Activated naive CD8-positive, alpha-beta T cell treated with anti-CD3 and anti-CD28 coated beads, Interleukin-2, amount 10 ng/mL, durations not matched to agents 7 days and 5 days (primary cell): ENCODE results near the gene CCDC137. TPM values are rescaled to one million over a fixed set of nuclear protein-coding genes. Genes with fewer than 3 reads are reported as not detected.
A peak's percentile ranks its signal among the peaks of the same experiment; 100 is the strongest.
"Not testable (repeated sequence)": the region's sequence is repeated elsewhere in the genome, so short reads cannot be mapped to it uniquely, and the experiment has no call there.

Experiments
- ATAC-seq: fragments of 150-1000 bp; cut with Tn5 transposase; one replicate; pipeline ENCODE4 v1.10.0; 2021; ENCODE audit warnings: low read depth, moderate library complexity
- POLR2A ChIA-PET: fragments of 350-600 bp; sonication (Branson Sonifier 250); formaldehyde crosslinking; loops from one replicate; lab custom pipeline; 2021; ENCODE audit warnings: antibody characterized with exemption; lab: Charles Lee
- DNase-seq: peaks from one replicate; pipeline ENCODE4 v3.0.0; 2021
- H3K27ac Mint-ChIP-seq: one replicate; pipeline ENCODE4 v1.8.0; 2022; ENCODE audit warnings: mild to moderate bottlenecking, mixed read lengths
- H3K27me3 Mint-ChIP-seq: one replicate; pipeline ENCODE4 v1.8.0; 2022; ENCODE audit warnings: mild to moderate bottlenecking, moderate library complexity, mixed read lengths
- H3K36me3 Mint-ChIP-seq: one replicate; pipeline ENCODE4 v1.8.0; 2021; ENCODE audit warnings: mild to moderate bottlenecking, mixed read lengths
- H3K4me1 Mint-ChIP-seq: one replicate; pipeline ENCODE4 v1.8.0; 2021; ENCODE audit warnings: mixed read lengths
- H3K4me3 Mint-ChIP-seq: one replicate; pipeline ENCODE4 v1.8.0; 2022; ENCODE audit warnings: mild to moderate bottlenecking, moderate library complexity, mixed read lengths
- H3K9me3 Mint-ChIP-seq: one replicate; pipeline ENCODE4 v1.8.0; 2021; ENCODE audit warnings: mixed read lengths
- total RNA-seq, 2 experiments: library from RNA; stranded (reverse); gene quantifications; one replicate each; pipeline ENCODE4 v1.2.3, GENCODE V29; 2021

The CCDC137 gene
- total RNA-seq, 2 experiments from 2014 or later: 31.3 to 32.0 TPM

DNA sequence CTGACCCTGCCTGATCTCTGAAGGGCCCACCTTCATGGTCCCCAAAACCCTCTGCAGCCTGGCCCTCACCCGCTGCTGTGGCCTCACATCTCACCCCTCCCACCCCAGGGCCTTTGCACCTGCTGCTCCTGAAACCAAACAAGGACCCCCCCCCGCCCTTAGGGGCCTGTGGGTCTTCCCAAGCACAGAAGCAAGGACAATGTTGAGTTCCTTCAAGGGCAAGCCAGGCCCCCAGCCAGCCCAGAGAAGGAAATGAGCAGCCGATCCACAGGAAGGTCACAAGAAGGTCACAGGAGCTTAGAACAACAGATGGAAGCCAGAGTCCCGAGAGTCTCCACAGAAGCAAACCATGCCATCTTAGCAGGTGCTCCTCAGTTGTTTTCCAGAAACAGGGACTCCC is 9.7 kb upstream of the CCDC137 start:
- POLR2A ChIA-PET: interaction anchor here (2.2 kb wide), 1 partner anchor 9 kb away, joined by 14 read pairs; the partner anchor contains the start of genes CCDC137 and OXLD1
- Mint-ChIP-seq H3K36me3 (peaks cover 2% of the 10 kb centered on the region), H3K4me3 (peak overlapping the region; percentile 32)

DNA sequence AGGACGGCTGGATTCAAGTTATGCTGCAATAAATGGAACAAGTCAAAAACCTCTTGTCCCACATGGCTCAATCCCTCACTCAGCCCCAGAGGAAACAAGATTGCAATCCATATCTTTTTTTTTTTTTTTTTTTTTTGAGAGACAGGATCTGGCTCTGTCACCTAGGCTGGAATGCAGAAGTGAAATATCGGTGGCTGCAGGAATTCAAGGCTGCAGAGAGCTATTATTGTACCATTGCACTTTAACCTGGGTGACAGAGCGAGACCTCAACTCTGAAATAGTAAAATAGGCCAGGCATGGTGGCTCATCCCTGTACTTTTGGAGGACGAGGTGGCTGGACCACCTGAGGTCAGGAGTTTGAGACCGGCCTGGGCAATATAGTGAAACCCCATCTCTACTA is 7.5 kb upstream of the CCDC137 start:
- Mint-ChIP-seq H3K4me3 (no peak overlapping the region), H3K36me3 (no peaks in the 10 kb centered on the region), H3K27ac (no peak overlapping the region), H3K9me3 (no peaks in the 10 kb centered on the region), H3K27me3 (no peaks in the 10 kb centered on the region), H3K4me1 (peaks cover 19% of the 10 kb centered on the region)
- ATAC-seq: no peak
- DNase-seq: no peak
- POLR2A ChIA-PET: no interaction called here

More for the DNA sequence above, 9.7 kb upstream of the CCDC137 start:
- no peak for DNase-seq
- Mint-ChIP-seq H3K9me3 (no peaks in the 10 kb centered on the region), H3K4me1 (peaks cover 17% of the 10 kb centered on the region), H3K27ac (peak overlapping the region; percentile 64), H3K27me3 (no peaks in the 10 kb centered on the region)
- ATAC-seq: no peak

- ATAC-seq: no peak
- H3K36me3 Mint-ChIP-seq: peaks cover 3% of the 10 kb centered on the region
- H3K4me1 Mint-ChIP-seq: peaks cover 30% of the 10 kb centered on the region
- no peaks in the 10 kb centered on the region for H3K27me3 Mint-ChIP-seq
- H3K9me3 Mint-ChIP-seq: no peaks in the 10 kb centered on the region
- H3K4me3 Mint-ChIP-seq: no peak overlapping the region
- no peak for DNase-seq
- POLR2A ChIA-PET: interaction anchor here (0.6 to 1.0 kb wide), 3 partner anchors 14 to 152 kb away, joined by 3 read pairs; partner anchors contain the start of genes ARL16 and HGS
- no peak overlapping the region for H3K27ac Mint-ChIP-seq
Measured at GRCh38 chr17:81660441-81660840, 6.1 kb upstream of the CCDC137 start.

- no peak overlapping the region for H3K4me3 Mint-ChIP-seq
- no peaks in the 10 kb centered on the region for H3K27me3 Mint-ChIP-seq
- ATAC-seq: no peak
- no peaks in the 10 kb centered on the region for H3K9me3 Mint-ChIP-seq
- peaks cover 33% of the 10 kb centered on the region for H3K4me1 Mint-ChIP-seq
- no peak for DNase-seq
- H3K27ac Mint-ChIP-seq: peak overlapping the region; percentile 19
- POLR2A ChIA-PET: interaction anchor here (0.8 to 1.5 kb wide), 4 partner anchors 9 to 612 kb away, joined by 3 to 18 read pairs (median 4); partner anchors contain the start of genes MRPL12, NPLOC4 and TSPAN10
- H3K36me3 Mint-ChIP-seq: peaks cover 6% of the 10 kb centered on the region
Measured at GRCh38 chr17:81662002-81662401, 4.5 kb upstream of the CCDC137 start.

DNA sequence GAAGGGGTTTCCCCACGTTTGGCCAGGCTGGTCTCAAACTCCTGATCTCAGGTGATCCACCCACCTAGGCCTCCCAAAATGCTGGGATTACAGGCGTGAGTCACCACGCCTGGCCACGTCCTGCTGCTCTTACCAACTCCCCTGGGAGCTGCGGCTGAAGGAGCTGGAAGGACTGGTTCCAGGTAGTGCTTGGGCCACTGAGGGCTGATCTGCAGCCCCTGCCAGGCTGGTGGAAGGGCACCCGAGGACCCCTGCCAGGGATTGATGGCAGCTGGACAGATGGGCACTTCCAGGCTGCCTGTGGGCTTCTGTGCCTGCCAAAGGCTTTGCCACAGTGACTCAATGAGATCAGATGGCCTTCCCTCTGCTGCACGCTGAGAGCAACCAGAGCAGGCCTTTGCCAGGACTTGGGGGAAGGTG is 2.5 kb upstream of the CCDC137 start:
- H3K27ac Mint-ChIP-seq: peak overlapping the region; percentile 95
- no peaks in the 10 kb centered on the region for H3K9me3 Mint-ChIP-seq
- peaks cover 13% of the 10 kb centered on the region for H3K36me3 Mint-ChIP-seq
- POLR2A ChIA-PET: interaction anchor here (0.6 to 3.6 kb wide), 7 partner anchors 10 to 1050 kb away, joined by 3 to 45 read pairs (median 6); partner anchors contain the start of genes ARL16, HGS, NPLOC4 and TSPAN10
- no peak for ATAC-seq
- peaks cover 43% of the 10 kb centered on the region for H3K4me1 Mint-ChIP-seq
- H3K27me3 Mint-ChIP-seq: no peaks in the 10 kb centered on the region
- no peak for DNase-seq
- no peak overlapping the region for H3K4me3 Mint-ChIP-seq

GRCh38 chr17:81665205-81666091 is 1.1 kb upstream of the CCDC137 start:
- Mint-ChIP-seq H3K36me3 (peaks cover 15% of the 10 kb centered on the region), H3K27ac (peak overlapping the region; percentile 98), H3K9me3 (no peaks in the 10 kb centered on the region), H3K4me1 (peaks cover 43% of the 10 kb centered on the region), H3K4me3 (peak overlapping the region; percentile 90), H3K27me3 (no peaks in the 10 kb centered on the region)
- peak; percentile 27 for ATAC-seq
- POLR2A ChIA-PET: interaction anchor here (0.6 to 4.2 kb wide), 12 partner anchors 8 to 113 kb away, joined by 3 to 54 read pairs (median 6); partner anchors contain the start of genes ARL16, FAAP100, HGS and MRPL12
- DNase-seq: peak; percentile 64

DNA sequence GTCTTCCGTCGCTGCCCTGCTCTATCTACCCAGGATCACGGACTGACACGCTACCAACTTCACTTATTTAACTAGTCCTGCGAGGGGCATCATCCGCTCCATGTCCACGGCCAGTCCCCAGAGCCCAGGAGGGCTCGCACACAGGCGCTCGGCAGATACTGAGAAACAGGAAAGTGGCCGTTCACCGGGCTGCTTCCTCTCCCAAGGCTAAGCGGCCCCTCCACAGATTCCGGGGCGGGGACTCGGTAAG is 520 bp upstream of the CCDC137 start:
- H3K27ac Mint-ChIP-seq: peak overlapping the region; percentile 98
- H3K4me3 Mint-ChIP-seq: peak overlapping the region; percentile 90
- H3K36me3 Mint-ChIP-seq: peaks cover 15% of the 10 kb centered on the region
- POLR2A ChIA-PET: interaction anchor here (0.6 to 4.2 kb wide), 10 partner anchors 9 to 114 kb away, joined by 3 to 54 read pairs (median 9); partner anchors contain the start of genes ARL16, FAAP100, HGS and MRPL12
- no peaks in the 10 kb centered on the region for H3K9me3 Mint-ChIP-seq
- H3K27me3 Mint-ChIP-seq: no peaks in the 10 kb centered on the region
- peaks cover 43% of the 10 kb centered on the region for H3K4me1 Mint-ChIP-seq
- ATAC-seq: peak; percentile 32
- DNase-seq: no peak

GRCh38 chr17:81667754-81668153 is 1.2 kb downstream of the CCDC137 start:
- POLR2A ChIA-PET: interaction anchor here (0.7 to 4.2 kb wide), 4 partner anchors 16 to 35 kb away, joined by 4 to 54 read pairs (median 6); partner anchors contain the start of genes ARL16, HGS, MRPL12 and NPLOC4
- Mint-ChIP-seq H3K4me3 (peak overlapping the region; percentile 90), H3K27ac (peak overlapping the region; percentile 56), H3K36me3 (peaks cover 18% of the 10 kb centered on the region), H3K4me1 (peaks cover 37% of the 10 kb centered on the region), H3K27me3 (no peaks in the 10 kb centered on the region), H3K9me3 (no peaks in the 10 kb centered on the region)
- ATAC-seq (no peak), DNase-seq (no peak)

DNA sequence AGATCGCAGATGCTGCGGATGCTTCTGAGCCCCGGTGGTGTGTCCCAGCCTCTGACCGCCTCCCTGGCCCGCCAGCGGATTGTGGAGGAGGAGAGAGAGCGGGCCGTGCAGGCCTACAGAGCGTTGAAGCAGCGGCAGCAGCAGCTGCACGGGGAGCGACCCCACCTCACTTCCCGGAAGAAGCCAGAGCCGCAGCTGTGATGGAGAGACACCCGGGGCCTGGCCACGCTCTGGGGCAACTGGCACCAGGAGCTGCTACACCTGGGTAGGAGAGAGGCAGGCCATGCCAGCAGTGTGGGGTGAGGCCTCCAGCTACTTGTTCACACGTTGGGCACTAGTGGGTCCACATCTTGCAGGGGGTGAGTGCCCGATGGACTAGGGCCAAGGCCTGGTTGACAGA is 6.0 kb downstream of the CCDC137 start:
- H3K36me3 Mint-ChIP-seq: peaks cover 13% of the 10 kb centered on the region
- no peak for ATAC-seq
- no peak overlapping the region for H3K4me3 Mint-ChIP-seq
- H3K27ac Mint-ChIP-seq: no peak overlapping the region
- peaks cover 14% of the 10 kb centered on the region for H3K4me1 Mint-ChIP-seq
- H3K27me3 Mint-ChIP-seq: no peaks in the 10 kb centered on the region
- DNase-seq: no peak
- POLR2A ChIA-PET: interaction anchor here (1.1 kb wide), 1 partner anchor 11 kb away, joined by 3 read pairs; the partner anchor contains the start of genes ARL16 and HGS
- no peaks in the 10 kb centered on the region for H3K9me3 Mint-ChIP-seq

DNA sequence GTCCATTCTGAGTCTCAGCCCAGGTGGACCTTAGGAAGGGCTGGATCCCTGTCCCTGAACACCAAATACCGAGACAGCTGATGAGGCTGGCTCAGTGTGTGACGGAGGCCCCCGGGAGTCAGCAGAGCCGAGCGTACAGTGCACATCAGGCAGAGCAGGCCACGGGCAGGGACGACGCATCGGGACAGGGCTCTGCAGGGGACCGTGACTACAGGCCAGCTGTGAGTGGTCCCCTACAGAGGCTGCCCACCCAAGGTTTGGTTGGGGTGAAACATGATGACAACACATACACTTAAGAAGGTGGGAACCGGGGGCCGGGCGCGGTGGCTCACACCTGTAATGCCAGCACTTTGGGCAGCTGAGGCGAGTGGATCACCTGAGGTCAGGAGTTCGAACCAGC is 6.4 kb downstream of the CCDC137 start:
- no peaks in the 10 kb centered on the region for H3K9me3 Mint-ChIP-seq
- no peak for ATAC-seq
- no peaks in the 10 kb centered on the region for H3K27me3 Mint-ChIP-seq
- H3K4me1 Mint-ChIP-seq: peaks cover 10% of the 10 kb centered on the region
- POLR2A ChIA-PET: interaction anchor here (1.1 kb wide), 1 partner anchor 11 kb away, joined by 3 read pairs; the partner anchor contains the start of genes ARL16 and HGS
- peaks cover 10% of the 10 kb centered on the region for H3K36me3 Mint-ChIP-seq
- H3K4me3 Mint-ChIP-seq: no peak overlapping the region
- no peak for DNase-seq
- no peak overlapping the region for H3K27ac Mint-ChIP-seq

DNA sequence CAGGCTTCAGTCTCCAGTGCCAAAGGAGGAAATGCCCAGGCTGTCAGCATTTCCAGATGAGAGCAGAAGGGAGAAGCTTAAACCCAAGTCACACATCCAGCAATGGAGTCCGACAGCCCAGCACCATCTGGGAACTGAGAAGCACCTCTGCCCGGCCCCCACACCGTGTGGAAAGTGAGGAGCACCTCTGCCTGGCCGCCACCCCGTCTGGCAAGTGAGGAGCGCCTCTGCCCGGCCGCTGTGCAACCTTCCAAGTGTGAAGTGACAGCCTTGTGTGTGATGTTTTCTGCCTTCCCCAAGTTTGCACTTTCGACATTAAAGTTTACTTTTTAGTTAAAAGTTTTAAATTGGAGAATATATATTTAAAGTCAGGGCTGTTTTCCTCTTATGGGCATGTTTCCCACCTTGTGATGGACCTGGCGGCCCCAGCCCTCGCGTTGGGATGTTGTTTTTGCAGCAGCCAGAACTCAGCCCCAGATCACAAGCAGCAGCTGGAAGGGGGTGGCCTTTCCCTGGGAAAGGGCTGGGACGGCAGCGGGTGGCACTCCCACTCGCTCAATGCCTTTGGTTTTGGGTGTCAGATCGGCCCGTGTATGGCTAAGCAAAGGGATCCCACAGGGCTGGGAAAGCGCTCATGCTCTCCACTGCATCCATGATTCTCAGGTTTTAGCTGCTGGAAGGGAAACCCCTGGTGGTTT is 7.2 kb downstream of the CCDC137 start:
- Mint-ChIP-seq H3K36me3 (peaks cover 7% of the 10 kb centered on the region), H3K4me1 (peaks cover 3% of the 10 kb centered on the region), H3K27me3 (no peaks in the 10 kb centered on the region), H3K27ac (no peak overlapping the region), H3K4me3 (no peak overlapping the region), H3K9me3 (no peaks in the 10 kb centered on the region)
- DNase-seq (no peak), ATAC-seq (no peak)
- POLR2A ChIA-PET: interaction anchor here (2.8 kb wide), 1 partner anchor 9 kb away, joined by 9 read pairs; the partner anchor contains the start of genes ARL16 and HGS

DNA sequence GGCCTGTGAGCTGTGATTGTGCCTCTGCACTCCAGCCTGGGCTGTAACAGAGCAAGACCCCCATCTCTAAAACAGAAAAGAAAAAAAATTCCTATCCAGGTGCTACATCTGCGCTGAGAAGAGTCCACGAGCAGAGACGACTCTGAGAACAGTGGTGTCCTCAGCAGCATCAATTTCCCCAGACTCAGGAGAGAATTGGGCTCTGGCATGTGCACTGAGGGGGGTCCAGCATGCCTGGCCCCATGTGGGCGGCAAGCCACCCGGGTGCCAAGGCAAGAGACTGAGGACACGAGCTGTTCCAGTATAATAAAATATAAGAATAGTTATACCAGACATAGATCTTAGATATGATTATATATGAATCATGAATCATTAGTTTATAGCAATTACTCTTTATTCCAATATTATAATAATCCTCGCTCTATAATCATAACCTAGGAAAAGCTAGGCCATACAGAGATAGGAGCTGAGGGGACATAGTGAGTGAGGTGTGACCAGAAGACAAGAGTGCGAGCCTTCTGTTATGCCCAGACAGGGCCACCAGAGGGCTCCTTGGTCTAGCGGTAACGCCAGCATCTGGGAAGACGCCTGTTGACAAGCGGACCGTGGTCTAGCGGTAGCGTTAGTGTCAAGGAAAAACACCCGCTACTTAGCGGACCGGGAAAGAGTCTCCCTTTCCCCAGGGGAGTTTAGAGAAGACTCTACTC is 9.1 kb downstream of the CCDC137 start:
- H3K9me3 Mint-ChIP-seq, H3K27me3 Mint-ChIP-seq, DNase-seq, H3K36me3 Mint-ChIP-seq, H3K4me1 Mint-ChIP-seq, H3K4me3 Mint-ChIP-seq, ATAC-seq, H3K27ac Mint-ChIP-seq: not testable (repeated sequence)
- POLR2A ChIA-PET: interaction anchor here (0.6 to 2.8 kb wide), 3 partner anchors 7 to 27 kb away, joined by 3 to 9 read pairs (median 4); partner anchors contain the start of genes ARL16 and HGS
